ENCODE data around the gene STIM1. TPM values are rescaled to one million over a fixed set of nuclear protein-coding genes. Genes with fewer than 3 reads are reported as not detected.

The STIM1 gene
- total RNA-seq, 4 donors from 2014 or later = 36.3 to 158 (median 46.1) TPM

GRCh38 chr11:3950996-3951660, 95.7 kb downstream of the STIM1 start:
- no peak for TF ChIP-seq POLR2A (IDR thresholded peaks at IDR 0.05)
- TF ChIP-seq, protein P1, sequence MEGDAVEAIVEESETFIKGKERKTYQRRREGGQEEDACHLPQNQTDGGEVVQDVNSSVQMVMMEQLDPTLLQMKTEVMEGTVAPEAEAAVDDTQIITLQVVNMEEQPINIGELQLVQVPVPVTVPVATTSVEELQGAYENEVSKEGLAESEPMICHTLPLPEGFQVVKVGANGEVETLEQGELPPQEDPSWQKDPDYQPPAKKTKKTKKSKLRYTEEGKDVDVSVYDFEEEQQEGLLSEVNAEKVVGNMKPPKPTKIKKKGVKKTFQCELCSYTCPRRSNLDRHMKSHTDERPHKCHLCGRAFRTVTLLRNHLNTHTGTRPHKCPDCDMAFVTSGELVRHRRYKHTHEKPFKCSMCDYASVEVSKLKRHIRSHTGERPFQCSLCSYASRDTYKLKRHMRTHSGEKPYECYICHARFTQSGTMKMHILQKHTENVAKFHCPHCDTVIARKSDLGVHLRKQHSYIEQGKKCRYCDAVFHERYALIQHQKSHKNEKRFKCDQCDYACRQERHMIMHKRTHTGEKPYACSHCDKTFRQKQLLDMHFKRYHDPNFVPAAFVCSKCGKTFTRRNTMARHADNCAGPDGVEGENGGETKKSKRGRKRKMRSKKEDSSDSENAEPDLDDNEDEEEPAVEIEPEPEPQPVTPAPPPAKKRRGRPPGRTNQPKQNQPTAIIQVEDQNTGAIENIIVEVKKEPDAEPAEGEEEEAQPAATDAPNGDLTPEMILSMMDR (IDR thresholded peaks at IDR 0.05) = no peak
- no peak overlapping the region for H3K4me3 ChIP-seq
- H3K4me1 ChIP-seq = peaks cover 0 to 43% (median 28%) of the 10 kb centered on the region in 4 donors
- H3K9me3 ChIP-seq = no peaks in the 10 kb centered on the region
- DNase-seq = no peak
- peak overlapping the region in 3 of 4 donors; percentile 31 to 76 (median 39) for H3K27ac ChIP-seq
- H3K36me3 ChIP-seq = no peaks in the 10 kb centered on the region
- H3K27me3 ChIP-seq = no peaks in the 10 kb centered on the region

DNA sequence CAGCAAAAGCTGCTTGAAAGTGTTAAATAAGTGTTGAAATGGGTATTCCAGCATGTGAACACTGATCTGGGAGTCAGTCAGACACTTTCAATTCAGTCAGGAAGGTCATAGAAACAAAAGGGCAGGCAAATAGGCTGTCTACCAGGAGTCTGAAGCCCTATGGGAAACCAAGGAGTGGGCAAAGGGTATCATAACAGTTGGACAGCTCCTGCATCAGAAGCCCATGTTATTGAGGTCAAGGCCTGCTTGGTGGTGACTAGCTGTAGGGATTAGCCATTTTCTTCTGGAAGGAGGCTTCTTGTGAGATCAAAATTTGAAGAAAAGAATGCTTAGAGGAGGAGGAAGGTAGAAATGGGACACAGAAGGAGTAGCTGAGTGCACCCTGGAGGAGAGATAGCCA, 97.3 kb downstream of the STIM1 start:
- H3K27ac ChIP-seq = peak overlapping the region in 1 of 4 donors; percentile 22
- no peaks in the 10 kb centered on the region for H3K9me3 ChIP-seq
- H3K27me3 ChIP-seq = no peaks in the 10 kb centered on the region
- H3K4me1 ChIP-seq = peaks cover 0 to 31% (median 17%) of the 10 kb centered on the region in 4 donors
- no peak for DNase-seq
- TF ChIP-seq, protein P1 (IDR thresholded peaks at IDR 0.05) = no peak
- TF ChIP-seq POLR2A (IDR thresholded peaks at IDR 0.05) = no peak
- H3K4me3 ChIP-seq = no peak overlapping the region
- no peaks in the 10 kb centered on the region for H3K36me3 ChIP-seq

DNA sequence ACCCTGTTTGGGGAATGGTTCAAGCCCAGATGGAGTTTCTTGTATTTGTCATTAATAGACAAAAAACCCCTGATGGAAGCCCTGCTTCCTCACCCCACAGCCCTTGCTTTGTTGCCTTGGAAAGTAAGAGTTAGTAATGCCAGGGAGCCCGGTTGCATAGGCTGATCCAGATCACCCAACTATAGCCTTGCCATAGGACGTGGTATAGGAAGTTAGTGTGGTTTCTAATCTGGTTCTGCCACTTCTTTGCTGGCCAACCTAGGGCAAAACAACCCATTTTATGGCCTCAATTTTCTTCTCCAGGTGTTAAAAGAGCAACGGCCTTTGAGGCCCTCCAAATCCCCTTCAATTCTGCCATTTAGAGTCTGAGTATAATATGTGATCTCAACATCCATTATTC, 97.9 kb downstream of the STIM1 start:
- Histone ChIP-seq H3K27ac (no peak overlapping the region), H3K9me3 (no peaks in the 10 kb centered on the region), H3K4me1 (peaks cover 0 to 25% (median 15%) of the 10 kb centered on the region in 4 donors), H3K36me3 (no peaks in the 10 kb centered on the region), H3K27me3 (no peaks in the 10 kb centered on the region), H3K4me3 (no peak overlapping the region)
- TF ChIP-seq, protein P1 (IDR thresholded peaks at IDR 0.05) = no peak
- TF ChIP-seq POLR2A (IDR thresholded peaks at IDR 0.05) = no peak
- no peak for DNase-seq

- H3K27me3 ChIP-seq = no peaks in the 10 kb centered on the region
- no peak for DNase-seq
- peaks cover 0 to 25% (median 11%) of the 10 kb centered on the region in 4 donors for H3K4me1 ChIP-seq
- TF ChIP-seq, protein P1 (IDR thresholded peaks at IDR 0.05) = no peak
- no peak for TF ChIP-seq POLR2A (IDR thresholded peaks at IDR 0.05)
- H3K4me3 ChIP-seq = no peak overlapping the region
- H3K36me3 ChIP-seq = no peaks in the 10 kb centered on the region
- no peaks in the 10 kb centered on the region for H3K9me3 ChIP-seq
- H3K27ac ChIP-seq = no peak overlapping the region
These were observed 99.2 kb downstream of the STIM1 start for GRCh38 chr11:3954448-3955298.

DNA sequence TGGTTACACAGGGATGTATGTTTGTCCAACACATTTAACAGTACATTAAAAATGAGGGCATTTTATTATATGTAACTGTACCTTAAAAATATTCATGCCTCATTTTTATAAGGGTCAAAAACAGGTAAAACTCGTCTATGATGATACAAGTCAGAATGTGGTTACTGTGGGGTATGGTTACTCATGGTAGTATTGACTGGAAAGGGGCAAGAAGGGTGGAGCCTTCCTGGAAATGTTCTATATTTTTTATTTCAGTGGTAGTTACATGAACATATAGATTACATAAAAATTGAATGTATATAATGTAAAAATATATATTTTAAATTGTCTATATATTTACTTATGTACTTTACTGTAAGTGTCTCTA, 99.8 kb downstream of the STIM1 start:
- no peaks in the 10 kb centered on the region for H3K9me3 ChIP-seq

More for the DNA sequence above, 99.8 kb downstream of the STIM1 start:
- Histone ChIP-seq H3K27ac (no peak overlapping the region), H3K4me1 (peaks cover 0 to 22% (median 8%) of the 10 kb centered on the region in 4 donors), H3K36me3 (no peaks in the 10 kb centered on the region), H3K4me3 (no peak overlapping the region), H3K27me3 (no peaks in the 10 kb centered on the region)
- no peak for DNase-seq
- TF ChIP-seq, protein P1 (IDR thresholded peaks at IDR 0.05) = no peak
- no peak for TF ChIP-seq POLR2A (IDR thresholded peaks at IDR 0.05)

Measured in Peyer's patch (tissue), 4 donors.